ENCODE measurements around the gene CLINT1. TPM values are rescaled to one million over a fixed set of nuclear protein-coding genes. Genes with fewer than 3 reads are reported as not detected.
A peak's percentile ranks its signal among the peaks of the same experiment; 100 is the strongest.

Gene CLINT1
- total RNA-seq, 1 donor from 2014 or later = 72.4 TPM

GRCh38 chr5:157779221-157779620 is 79.7 kb downstream of the CLINT1 start:
- no peak overlapping the region for H3K4me3 Mint-ChIP-seq (ENCODE audit: unreplicated experiment)
- H3K4me1 Mint-ChIP-seq (ENCODE audit: low read depth) = no peaks in the 10 kb centered on the region
- H3K9me3 Mint-ChIP-seq (ENCODE audit: low read depth) = no peaks in the 10 kb centered on the region
- TF ChIP-seq, protein P1, sequence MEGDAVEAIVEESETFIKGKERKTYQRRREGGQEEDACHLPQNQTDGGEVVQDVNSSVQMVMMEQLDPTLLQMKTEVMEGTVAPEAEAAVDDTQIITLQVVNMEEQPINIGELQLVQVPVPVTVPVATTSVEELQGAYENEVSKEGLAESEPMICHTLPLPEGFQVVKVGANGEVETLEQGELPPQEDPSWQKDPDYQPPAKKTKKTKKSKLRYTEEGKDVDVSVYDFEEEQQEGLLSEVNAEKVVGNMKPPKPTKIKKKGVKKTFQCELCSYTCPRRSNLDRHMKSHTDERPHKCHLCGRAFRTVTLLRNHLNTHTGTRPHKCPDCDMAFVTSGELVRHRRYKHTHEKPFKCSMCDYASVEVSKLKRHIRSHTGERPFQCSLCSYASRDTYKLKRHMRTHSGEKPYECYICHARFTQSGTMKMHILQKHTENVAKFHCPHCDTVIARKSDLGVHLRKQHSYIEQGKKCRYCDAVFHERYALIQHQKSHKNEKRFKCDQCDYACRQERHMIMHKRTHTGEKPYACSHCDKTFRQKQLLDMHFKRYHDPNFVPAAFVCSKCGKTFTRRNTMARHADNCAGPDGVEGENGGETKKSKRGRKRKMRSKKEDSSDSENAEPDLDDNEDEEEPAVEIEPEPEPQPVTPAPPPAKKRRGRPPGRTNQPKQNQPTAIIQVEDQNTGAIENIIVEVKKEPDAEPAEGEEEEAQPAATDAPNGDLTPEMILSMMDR (IDR thresholded peaks at IDR 0.05) = no peak
- H3K27me3 Mint-ChIP-seq (ENCODE audit: low read depth) = no peaks in the 10 kb centered on the region
- H3K36me3 Mint-ChIP-seq (ENCODE audit: low read depth) = peaks cover 9% of the 10 kb centered on the region
- H3K27ac Mint-ChIP-seq (ENCODE audit: unreplicated experiment) = no peak overlapping the region
- no peak for DNase-seq (ENCODE audit: low spot score)

DNA sequence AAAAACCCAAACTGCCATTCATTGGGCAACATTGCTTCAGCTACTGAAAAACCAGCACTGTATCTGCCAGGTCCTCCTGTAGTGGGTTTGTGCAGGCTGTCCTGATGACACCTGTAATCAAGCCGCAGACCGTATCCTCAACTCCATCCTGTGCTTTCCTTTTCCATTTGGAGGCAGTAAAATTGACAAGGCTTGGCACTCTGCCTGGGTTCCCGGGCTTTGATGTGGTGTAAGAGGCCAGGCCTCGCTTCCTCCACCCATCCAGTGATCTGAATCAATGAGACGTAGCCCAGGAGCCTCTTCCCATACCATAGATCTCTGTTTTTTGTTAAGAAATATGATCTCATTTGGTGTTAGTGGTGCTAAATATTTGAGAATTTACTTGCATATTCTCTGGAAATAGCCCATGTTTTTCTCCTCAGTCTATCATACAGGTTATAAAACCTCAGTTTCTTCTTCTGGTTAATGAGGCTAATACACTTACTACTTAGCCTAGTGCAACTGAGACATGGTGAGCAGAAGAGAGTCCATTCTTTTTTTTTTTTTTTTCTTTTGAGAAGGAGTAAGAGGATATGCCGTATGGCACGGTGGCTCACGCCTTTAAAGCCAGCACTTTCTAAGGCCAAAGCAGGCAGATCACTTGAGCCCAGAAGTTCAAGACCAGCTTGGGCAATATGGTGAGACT is 80.7 kb downstream of the CLINT1 start:
- H3K4me3 Mint-ChIP-seq (ENCODE audit: unreplicated experiment) = no peak overlapping the region
- H3K27ac Mint-ChIP-seq (ENCODE audit: unreplicated experiment) = no peak overlapping the region
- H3K27me3 Mint-ChIP-seq (ENCODE audit: low read depth) = no peaks in the 10 kb centered on the region
- H3K4me1 Mint-ChIP-seq (ENCODE audit: low read depth) = no peaks in the 10 kb centered on the region
- H3K36me3 Mint-ChIP-seq (ENCODE audit: low read depth) = peaks cover 7% of the 10 kb centered on the region
- no peaks in the 10 kb centered on the region for H3K9me3 Mint-ChIP-seq (ENCODE audit: low read depth)
- TF ChIP-seq, protein P1 (IDR thresholded peaks at IDR 0.05) = no peak
- DNase-seq (ENCODE audit: low spot score) = no peak

DNA sequence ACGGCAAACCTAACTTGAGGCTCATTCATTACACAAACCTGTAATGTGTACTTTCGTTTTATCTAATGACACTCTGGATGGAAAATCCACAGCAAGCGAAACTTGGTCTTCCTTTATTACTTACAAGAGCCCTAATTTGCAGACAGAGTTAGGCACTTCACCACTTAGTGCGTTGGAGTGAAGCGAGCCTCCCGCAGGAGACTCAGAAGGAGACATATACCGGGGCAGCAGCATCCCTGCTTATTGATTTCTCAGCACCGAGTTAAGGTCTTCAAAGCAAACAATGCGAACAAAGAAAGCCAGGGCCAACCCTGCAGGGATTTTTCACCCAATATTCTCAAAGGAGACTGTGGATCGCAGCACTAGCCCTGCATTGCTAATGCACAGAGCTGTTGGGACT is 86.8 kb downstream of the CLINT1 start:
- TF ChIP-seq, protein P1 (IDR thresholded peaks at IDR 0.05) = no peak
- H3K27ac Mint-ChIP-seq (ENCODE audit: unreplicated experiment) = no peak overlapping the region
- no peak for DNase-seq (ENCODE audit: low spot score)
- peaks cover 8% of the 10 kb centered on the region for H3K4me1 Mint-ChIP-seq (ENCODE audit: low read depth)
- no peaks in the 10 kb centered on the region for H3K9me3 Mint-ChIP-seq (ENCODE audit: low read depth)
- no peaks in the 10 kb centered on the region for H3K36me3 Mint-ChIP-seq (ENCODE audit: low read depth)
- H3K4me3 Mint-ChIP-seq (ENCODE audit: unreplicated experiment) = no peak overlapping the region
- no peaks in the 10 kb centered on the region for H3K27me3 Mint-ChIP-seq (ENCODE audit: low read depth)

GRCh38 chr5:157770665-157771064 is 88.3 kb downstream of the CLINT1 start:
- no peaks in the 10 kb centered on the region for H3K9me3 Mint-ChIP-seq (ENCODE audit: low read depth)
- H3K27ac Mint-ChIP-seq (ENCODE audit: unreplicated experiment) = no peak overlapping the region
- H3K36me3 Mint-ChIP-seq (ENCODE audit: low read depth) = no peaks in the 10 kb centered on the region
- TF ChIP-seq, protein P1 (IDR thresholded peaks at IDR 0.05) = no peak
- H3K27me3 Mint-ChIP-seq (ENCODE audit: low read depth) = no peaks in the 10 kb centered on the region
- no peak for DNase-seq (ENCODE audit: low spot score)
- peaks cover 8% of the 10 kb centered on the region for H3K4me1 Mint-ChIP-seq (ENCODE audit: low read depth)
- no peak overlapping the region for H3K4me3 Mint-ChIP-seq (ENCODE audit: unreplicated experiment)

GRCh38 chr5:157767689-157768088 is 91.3 kb downstream of the CLINT1 start:
- TF ChIP-seq, protein P1 (IDR thresholded peaks at IDR 0.05) = no peak
- DNase-seq (ENCODE audit: low spot score) = no peak
- H3K4me1 Mint-ChIP-seq (ENCODE audit: low read depth) = peaks cover 8% of the 10 kb centered on the region
- no peak overlapping the region for H3K4me3 Mint-ChIP-seq (ENCODE audit: unreplicated experiment)
- H3K27ac Mint-ChIP-seq (ENCODE audit: unreplicated experiment) = peak overlapping the region; percentile 77
- H3K9me3 Mint-ChIP-seq (ENCODE audit: low read depth) = no peaks in the 10 kb centered on the region
- no peaks in the 10 kb centered on the region for H3K27me3 Mint-ChIP-seq (ENCODE audit: low read depth)
- no peaks in the 10 kb centered on the region for H3K36me3 Mint-ChIP-seq (ENCODE audit: low read depth)

Measured in chondrocyte (in vitro differentiated cells).